ENCODE measurements around the gene EID1.
A peak's percentile ranks its signal among the peaks of the same experiment; 100 is the strongest.

The EID1 gene

DNA sequence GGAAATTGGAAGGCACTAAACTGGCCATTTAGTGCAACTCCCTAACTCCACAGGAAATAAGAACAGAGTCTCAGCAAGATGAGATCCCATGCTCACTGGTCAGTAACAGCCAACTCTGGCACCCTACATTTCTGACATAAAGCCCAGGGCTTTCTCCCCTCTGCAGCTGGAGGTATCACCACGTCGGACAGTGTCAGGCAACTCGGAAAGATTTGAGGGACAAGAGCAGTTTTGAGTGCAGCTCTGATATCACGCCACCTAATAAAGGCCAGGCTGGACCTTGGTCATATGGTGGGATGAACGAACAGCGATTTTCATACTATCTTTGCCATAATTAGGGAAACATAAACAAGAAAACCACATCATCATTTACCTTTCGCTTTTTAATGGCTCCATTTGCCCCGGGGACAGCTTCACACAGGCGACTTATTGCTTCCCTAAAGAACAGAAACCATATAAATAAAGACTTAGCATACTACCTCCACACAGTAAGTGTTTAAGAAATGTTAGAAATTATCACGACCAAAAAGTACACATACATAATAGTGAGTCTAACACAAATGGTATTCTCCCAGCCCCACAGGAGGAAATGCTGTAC lies 12.5 kb downstream of the EID1 start:
- TF ChIP-seq, protein P1, sequence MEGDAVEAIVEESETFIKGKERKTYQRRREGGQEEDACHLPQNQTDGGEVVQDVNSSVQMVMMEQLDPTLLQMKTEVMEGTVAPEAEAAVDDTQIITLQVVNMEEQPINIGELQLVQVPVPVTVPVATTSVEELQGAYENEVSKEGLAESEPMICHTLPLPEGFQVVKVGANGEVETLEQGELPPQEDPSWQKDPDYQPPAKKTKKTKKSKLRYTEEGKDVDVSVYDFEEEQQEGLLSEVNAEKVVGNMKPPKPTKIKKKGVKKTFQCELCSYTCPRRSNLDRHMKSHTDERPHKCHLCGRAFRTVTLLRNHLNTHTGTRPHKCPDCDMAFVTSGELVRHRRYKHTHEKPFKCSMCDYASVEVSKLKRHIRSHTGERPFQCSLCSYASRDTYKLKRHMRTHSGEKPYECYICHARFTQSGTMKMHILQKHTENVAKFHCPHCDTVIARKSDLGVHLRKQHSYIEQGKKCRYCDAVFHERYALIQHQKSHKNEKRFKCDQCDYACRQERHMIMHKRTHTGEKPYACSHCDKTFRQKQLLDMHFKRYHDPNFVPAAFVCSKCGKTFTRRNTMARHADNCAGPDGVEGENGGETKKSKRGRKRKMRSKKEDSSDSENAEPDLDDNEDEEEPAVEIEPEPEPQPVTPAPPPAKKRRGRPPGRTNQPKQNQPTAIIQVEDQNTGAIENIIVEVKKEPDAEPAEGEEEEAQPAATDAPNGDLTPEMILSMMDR (IDR thresholded peaks at IDR 0.05; ENCODE audit: borderline replicate concordance, control extremely low read depth, extremely low read depth, insufficient read depth, missing control alignments) = no peak
- no peak for DNase-seq (ENCODE audit: low spot score)
- in situ Hi-C loops (cut with MboI; ENCODE audit: low sequenced_read_pairs, unreplicated experiment) = no loop called here

DNA sequence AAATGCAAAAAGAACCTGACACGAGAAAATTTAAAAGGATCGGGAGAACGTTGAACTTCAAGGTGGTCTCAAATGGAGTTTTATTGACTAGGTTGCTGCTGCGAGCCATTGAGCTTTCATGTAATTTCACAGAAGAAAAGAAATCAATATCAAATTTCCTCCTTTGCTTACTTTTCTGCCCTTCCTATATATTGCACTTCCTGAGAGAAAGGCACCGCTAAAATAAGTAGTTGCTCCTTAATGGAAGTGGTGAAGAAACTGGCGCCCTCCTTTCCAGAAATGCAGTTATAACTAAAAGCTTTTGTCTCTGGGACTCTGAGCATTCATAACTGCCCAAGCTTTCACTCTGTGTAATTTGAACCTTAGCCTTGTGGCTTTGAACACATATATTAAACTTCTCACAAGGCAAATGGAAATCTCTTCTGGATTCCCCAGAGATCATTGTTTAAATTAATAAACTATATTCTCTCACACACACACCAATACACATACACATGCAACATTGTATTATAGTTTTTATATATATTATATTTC lies 13.4 kb downstream of the EID1 start:
- no peak for DNase-seq (ENCODE audit: low spot score)
- in situ Hi-C loops (cut with MboI; ENCODE audit: low sequenced_read_pairs, unreplicated experiment) = no loop called here
- TF ChIP-seq, protein P1 (IDR thresholded peaks at IDR 0.05; ENCODE audit: borderline replicate concordance, control extremely low read depth, extremely low read depth, insufficient read depth, missing control alignments) = no peak

DNA sequence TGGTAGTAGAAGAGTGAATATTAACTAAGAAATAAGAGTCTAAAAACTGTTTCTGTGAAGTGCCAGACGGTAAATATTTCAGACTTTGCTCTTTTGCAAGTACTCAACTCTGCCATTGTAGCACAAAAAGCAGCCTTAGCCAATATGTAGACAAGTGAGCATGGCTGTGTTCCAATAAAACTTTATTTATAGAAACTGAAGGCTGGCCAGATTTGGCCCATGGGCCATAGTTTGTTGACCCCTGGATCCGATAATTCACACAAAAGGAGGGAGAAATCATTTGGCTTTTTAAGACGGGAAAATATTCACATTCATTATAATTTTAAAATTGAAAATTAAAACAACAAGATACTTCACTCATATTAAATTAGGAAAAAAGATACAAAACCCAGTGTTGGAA lies 15.4 kb downstream of the EID1 start:
- DNase-seq (ENCODE audit: low spot score) = no peak
- TF ChIP-seq, protein P1 (IDR thresholded peaks at IDR 0.05; ENCODE audit: borderline replicate concordance, control extremely low read depth, extremely low read depth, insufficient read depth, missing control alignments) = no peak
- in situ Hi-C loops (cut with MboI; ENCODE audit: low sequenced_read_pairs, unreplicated experiment) = no loop called here

DNA sequence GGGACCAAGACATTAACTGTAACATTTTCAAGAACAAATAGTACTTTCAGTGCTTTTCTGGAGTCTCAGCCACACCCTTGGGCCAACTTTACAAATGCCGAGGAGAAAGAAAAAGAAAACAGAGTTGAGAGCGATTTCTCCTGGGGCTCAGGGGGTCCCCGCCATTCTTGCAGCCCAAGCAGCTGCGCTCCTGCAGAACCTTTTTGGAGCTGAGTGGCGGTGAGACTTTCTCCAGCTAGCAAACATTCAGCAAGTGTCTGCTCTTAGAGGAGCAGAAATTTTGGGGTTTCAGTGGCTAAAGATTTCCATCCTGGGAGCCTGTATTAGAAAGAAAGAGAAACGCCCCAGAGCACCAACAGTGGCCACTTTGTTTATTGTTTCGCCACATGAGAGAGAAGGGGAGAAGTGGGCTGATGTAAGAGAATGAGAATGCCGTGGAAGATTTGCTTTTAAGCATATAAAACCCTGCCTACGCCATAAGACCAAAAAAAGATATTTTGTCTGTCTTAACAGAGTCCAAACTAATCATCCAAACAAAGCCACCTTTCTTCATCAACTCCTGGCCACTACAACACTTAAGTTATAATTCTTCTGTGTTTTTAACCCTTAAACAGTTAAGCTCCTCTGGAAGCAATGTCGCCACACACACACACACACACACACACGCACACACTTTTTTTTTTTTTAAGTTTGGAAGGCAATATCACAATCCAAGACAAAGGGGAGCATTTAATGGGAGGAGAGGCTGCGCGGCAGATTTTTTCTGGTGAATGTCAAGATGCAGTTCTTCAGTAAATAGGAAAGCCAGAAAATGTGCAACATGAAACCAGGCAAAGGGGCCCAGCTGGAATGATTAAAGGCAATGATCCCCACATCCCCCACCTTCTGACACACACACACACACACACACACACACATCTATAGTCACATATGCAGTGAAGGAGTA lies 19.2 kb downstream of the EID1 start:
- DNase-seq (ENCODE audit: low spot score) = peak; percentile 29
- in situ Hi-C loops (cut with MboI; ENCODE audit: low sequenced_read_pairs, unreplicated experiment) = no loop called here
- TF ChIP-seq, protein P1 (IDR thresholded peaks at IDR 0.05; ENCODE audit: borderline replicate concordance, control extremely low read depth, extremely low read depth, insufficient read depth, missing control alignments) = no peak

DNA sequence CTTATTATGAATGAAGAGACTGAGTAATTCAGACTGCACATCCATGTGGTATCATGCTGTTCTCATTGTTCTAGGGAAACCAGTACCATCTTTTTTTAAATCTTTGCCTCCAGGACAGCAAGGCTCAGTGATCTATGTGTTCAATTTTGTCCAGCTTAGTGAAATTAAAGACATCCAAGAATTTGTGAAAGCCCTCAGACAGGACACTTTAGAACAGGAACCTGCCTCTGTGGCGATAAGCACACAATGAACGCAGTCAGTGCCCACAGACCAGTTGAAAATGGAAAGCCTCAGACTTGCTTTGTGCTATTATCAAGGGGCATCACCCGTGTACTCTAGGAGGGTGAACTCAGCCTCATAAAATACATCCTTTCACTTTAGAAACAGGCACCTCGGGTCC lies 20.1 kb downstream of the EID1 start:
- DNase-seq (ENCODE audit: low spot score) = no peak
- TF ChIP-seq, protein P1 (IDR thresholded peaks at IDR 0.05; ENCODE audit: borderline replicate concordance, control extremely low read depth, extremely low read depth, insufficient read depth, missing control alignments) = no peak
- in situ Hi-C loops (cut with MboI; ENCODE audit: low sequenced_read_pairs, unreplicated experiment) = no loop called here

DNA sequence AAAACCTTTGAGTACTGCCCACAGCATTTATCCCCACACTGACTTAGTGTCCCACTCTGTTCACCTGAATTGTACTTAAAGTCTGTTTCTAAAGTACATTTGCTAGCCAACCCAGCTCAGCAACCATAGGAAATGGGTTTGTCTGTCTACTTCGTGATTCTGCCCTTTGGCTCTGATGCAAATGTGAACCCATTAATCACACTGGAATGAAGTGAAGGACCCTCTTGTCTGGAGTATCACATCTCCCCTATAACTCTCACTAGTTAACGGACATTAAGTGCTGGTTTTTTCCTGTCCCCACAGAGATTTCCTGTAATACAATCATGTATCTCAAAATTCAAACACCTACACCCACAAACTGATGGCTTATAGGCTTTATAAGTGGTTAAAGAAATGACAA lies 20.5 kb downstream of the EID1 start:
- in situ Hi-C loops (cut with MboI; ENCODE audit: low sequenced_read_pairs, unreplicated experiment) = no loop called here
- DNase-seq (ENCODE audit: low spot score) = no peak
- TF ChIP-seq, protein P1 (IDR thresholded peaks at IDR 0.05; ENCODE audit: borderline replicate concordance, control extremely low read depth, extremely low read depth, insufficient read depth, missing control alignments) = no peak
